Upper lobe of left lung (tissue), 4 donors: ENCODE measurements around the gene EYS.

Experiments used
- EP300 ChIP-seq, 4 donors: sonication (generic); formaldehyde crosslinking; IDR thresholded peaks; one replicate each; pipeline ENCODE4 v1.5.1; 2017; ENCODE audit warnings: antibody characterized with exemption in 4 of 4, control low read depth in 2 of 4
- POLR2A ChIP-seq, 4 donors: fragments of 450-650 bp; IDR thresholded peaks; one replicate each; pipeline ENCODE4 v1.5.1; 2016 to 2017; ENCODE audit warnings: antibody characterized with exemption in 4 of 4, mild to moderate bottlenecking in 2 of 4
- POLR2AphosphoS5 ChIP-seq, 2 donors: sonication (generic); formaldehyde crosslinking; IDR thresholded peaks; one replicate each; pipeline ENCODE4 v1.5.1; 2017; ENCODE audit warnings: antibody characterized with exemption in 2 of 2
- TF ChIP-seq, protein P1 (sequence below), 6 experiments: fragments of 450-650 bp in 4 of 6; fragments of 200-600 bp in 2 of 6; sonication (generic) in 2 of 6; IDR thresholded peaks; one replicate each; pipeline ENCODE4 v1.5.1; 2016 to 2019; ENCODE audit warnings: antibody characterized with exemption in 6 of 6

DNA sequence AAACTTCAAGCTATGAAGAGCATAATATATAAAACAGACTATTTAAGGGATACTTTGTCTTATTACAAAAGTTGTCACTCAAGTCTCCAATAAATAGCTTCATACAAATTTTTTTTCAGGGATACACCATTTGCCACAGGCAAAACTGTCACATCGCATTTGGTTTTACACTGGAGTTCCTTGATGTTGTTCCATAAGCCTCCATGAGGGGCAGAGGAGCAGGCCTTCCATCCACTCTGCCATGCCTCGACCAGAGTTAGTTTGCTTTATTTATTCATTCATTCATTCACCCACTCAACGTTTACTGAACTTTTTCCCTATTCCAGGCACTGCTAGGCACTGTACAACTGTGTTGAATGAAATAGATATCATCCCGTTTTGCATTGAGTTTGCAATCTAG lies 1824.8 kb downstream of the EYS start:
- TF ChIP-seq, protein P1, sequence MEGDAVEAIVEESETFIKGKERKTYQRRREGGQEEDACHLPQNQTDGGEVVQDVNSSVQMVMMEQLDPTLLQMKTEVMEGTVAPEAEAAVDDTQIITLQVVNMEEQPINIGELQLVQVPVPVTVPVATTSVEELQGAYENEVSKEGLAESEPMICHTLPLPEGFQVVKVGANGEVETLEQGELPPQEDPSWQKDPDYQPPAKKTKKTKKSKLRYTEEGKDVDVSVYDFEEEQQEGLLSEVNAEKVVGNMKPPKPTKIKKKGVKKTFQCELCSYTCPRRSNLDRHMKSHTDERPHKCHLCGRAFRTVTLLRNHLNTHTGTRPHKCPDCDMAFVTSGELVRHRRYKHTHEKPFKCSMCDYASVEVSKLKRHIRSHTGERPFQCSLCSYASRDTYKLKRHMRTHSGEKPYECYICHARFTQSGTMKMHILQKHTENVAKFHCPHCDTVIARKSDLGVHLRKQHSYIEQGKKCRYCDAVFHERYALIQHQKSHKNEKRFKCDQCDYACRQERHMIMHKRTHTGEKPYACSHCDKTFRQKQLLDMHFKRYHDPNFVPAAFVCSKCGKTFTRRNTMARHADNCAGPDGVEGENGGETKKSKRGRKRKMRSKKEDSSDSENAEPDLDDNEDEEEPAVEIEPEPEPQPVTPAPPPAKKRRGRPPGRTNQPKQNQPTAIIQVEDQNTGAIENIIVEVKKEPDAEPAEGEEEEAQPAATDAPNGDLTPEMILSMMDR (IDR thresholded peaks at IDR 0.05), result no peak
- TF ChIP-seq EP300 (IDR thresholded peaks at IDR 0.05), result no peak
- TF ChIP-seq POLR2A (IDR thresholded peaks at IDR 0.05), result no peak
- no peak for TF ChIP-seq POLR2AphosphoS5 (IDR thresholded peaks at IDR 0.05)
